ENCODE results near the gene IGF2BP3. TPM values are rescaled to one million over a fixed set of nuclear protein-coding genes. Genes with fewer than 3 reads are reported as not detected.

IGF2BP3 gene
- total RNA-seq, 1 donor from 2014 or later = 0.38 TPM

DNA sequence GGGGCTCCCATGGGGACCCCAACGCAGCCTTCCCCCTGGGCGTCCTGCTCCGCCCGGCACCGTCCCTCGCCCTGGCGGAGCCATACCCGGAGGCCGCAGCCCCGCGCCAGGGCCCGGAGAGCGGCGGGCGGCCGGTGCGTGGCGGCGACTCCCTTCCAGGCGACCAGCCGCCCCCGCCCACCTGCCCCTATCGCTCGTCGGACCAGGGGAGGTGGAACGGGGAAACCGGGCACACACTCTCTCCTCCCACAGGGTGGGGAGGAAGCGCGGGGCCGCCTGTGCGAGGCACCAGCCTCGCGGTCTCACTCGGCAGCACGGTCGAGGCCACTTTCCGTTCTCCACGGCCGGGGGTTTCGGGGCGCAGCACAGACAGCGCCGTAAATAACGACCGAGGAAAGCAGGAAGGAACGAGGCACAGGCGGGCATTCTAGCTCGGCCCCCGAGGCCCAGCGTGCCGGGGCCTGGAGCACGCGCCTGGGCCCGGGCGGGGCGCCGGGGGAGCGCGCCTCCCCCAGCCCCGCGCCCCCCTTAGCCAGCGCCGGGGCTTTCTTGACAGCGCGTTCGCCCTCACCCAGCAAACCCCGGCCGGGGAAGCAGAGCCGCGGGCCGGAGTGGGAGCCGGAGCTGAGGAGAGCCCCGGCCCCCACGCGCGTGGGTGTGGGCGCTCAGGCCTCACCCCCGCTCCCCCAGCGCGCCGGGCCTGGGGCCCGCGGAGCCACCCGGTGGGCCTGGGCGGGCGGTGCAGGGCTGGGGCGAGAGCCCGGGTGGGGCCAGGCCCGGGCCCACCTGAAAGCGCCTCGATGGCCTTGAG lies 936 bp downstream of the IGF2BP3 start:
- TF ChIP-seq, protein P1, sequence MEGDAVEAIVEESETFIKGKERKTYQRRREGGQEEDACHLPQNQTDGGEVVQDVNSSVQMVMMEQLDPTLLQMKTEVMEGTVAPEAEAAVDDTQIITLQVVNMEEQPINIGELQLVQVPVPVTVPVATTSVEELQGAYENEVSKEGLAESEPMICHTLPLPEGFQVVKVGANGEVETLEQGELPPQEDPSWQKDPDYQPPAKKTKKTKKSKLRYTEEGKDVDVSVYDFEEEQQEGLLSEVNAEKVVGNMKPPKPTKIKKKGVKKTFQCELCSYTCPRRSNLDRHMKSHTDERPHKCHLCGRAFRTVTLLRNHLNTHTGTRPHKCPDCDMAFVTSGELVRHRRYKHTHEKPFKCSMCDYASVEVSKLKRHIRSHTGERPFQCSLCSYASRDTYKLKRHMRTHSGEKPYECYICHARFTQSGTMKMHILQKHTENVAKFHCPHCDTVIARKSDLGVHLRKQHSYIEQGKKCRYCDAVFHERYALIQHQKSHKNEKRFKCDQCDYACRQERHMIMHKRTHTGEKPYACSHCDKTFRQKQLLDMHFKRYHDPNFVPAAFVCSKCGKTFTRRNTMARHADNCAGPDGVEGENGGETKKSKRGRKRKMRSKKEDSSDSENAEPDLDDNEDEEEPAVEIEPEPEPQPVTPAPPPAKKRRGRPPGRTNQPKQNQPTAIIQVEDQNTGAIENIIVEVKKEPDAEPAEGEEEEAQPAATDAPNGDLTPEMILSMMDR (IDR thresholded peaks at IDR 0.05; ENCODE audit: borderline replicate concordance) = no peak
- Histone ChIP-seq H3K9me3 (replicated peaks) (no peaks in the 10 kb centered on the region), H3K36me3 (no peaks in the 10 kb centered on the region), H3K27me3 (ENCODE audit: low read depth) (peaks cover 100% of the 10 kb centered on the region), H3K4me3 (peak overlapping the region; percentile 58), H3K4me1 (peaks cover 53% of the 10 kb centered on the region), H3K27ac (replicated peaks) (no peak overlapping the region)
- no peak for DNase-seq
- intact Hi-C loops (cut with micrococcal nuclease) = no loop called here

DNA sequence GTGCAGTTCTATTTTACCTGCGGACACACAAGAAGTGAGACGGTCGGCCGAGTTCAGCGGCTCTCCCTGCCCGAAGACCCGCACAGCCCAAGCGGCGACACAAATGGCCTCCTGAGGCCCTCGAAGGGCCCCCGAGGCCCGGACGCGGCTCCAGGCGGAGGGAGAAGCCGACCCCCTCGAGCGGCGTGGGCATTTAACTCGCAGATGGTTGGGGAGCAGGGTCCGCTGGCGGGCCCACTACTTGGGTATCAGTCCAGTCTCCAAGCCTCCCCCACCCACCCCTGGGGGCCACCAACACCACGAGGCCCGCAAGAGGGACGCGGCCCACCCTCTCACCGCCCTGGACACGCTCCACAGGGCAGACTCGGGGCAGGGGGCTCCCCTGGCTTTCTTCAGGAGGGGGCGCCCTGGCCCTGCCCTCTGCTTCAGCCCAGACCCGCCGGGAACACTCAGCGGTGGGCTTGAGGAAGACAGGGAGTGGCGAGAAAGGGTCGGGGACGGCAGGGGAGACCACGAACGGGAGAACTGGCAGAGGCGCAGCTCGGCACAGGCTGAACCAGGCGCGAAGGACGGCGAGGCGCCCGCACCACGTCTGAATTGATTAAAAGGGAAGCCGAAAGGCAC lies 1.7 kb downstream of the IGF2BP3 start:
- Histone ChIP-seq H3K27ac (replicated peaks) (no peak overlapping the region), H3K4me1 (peaks cover 46% of the 10 kb centered on the region), H3K4me3 (peak overlapping the region; percentile 58), H3K9me3 (replicated peaks) (no peaks in the 10 kb centered on the region), H3K36me3 (no peaks in the 10 kb centered on the region), H3K27me3 (ENCODE audit: low read depth) (peaks cover 100% of the 10 kb centered on the region)
- intact Hi-C loops (cut with micrococcal nuclease) = no loop called here
- TF ChIP-seq, protein P1 (IDR thresholded peaks at IDR 0.05; ENCODE audit: borderline replicate concordance) = no peak
- DNase-seq = no peak

DNA sequence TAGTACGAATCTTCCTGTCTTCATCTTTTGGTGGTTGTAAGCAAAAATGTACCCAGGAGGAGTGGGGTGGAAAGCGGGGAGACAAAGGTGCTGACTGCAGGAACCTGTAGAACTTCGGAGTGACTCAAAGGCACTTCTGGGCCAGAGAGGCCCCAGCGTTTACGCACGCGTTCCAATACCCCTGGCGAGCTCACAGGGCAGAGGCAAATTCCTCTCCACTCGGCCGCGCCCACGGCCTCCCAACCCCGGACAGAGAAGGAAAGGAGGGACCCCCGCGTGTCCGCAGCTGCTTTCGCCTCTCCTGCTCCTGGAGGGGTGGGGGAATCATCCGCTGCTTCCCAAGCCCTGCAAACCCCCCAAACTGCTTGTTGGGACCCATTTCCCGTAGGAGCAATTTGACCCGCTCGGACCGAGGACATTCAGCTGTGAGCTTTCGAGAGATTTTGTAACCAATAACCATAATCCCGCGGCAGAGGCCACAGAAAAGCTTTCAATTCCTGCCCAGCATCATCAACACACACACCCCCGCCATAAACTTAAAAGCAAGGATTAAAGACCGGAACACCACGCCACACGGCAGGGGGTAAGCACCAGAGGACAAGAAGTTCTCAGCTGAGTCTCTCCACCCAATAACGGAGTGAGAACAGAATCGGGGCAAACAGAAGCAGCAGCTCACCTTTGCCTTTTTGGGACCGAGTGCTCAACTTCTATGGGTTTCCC lies 2.3 kb downstream of the IGF2BP3 start:
- peaks cover 100% of the 10 kb centered on the region for H3K27me3 ChIP-seq (ENCODE audit: low read depth)
- no peak overlapping the region for H3K27ac ChIP-seq (replicated peaks)
- no peaks in the 10 kb centered on the region for H3K9me3 ChIP-seq (replicated peaks)
- peaks cover 43% of the 10 kb centered on the region for H3K4me1 ChIP-seq
- no peak for DNase-seq
- H3K4me3 ChIP-seq = peak overlapping the region; percentile 58
- H3K36me3 ChIP-seq = no peaks in the 10 kb centered on the region
- intact Hi-C loops (cut with micrococcal nuclease) = no loop called here
- TF ChIP-seq, protein P1 (IDR thresholded peaks at IDR 0.05; ENCODE audit: borderline replicate concordance) = no peak

DNA sequence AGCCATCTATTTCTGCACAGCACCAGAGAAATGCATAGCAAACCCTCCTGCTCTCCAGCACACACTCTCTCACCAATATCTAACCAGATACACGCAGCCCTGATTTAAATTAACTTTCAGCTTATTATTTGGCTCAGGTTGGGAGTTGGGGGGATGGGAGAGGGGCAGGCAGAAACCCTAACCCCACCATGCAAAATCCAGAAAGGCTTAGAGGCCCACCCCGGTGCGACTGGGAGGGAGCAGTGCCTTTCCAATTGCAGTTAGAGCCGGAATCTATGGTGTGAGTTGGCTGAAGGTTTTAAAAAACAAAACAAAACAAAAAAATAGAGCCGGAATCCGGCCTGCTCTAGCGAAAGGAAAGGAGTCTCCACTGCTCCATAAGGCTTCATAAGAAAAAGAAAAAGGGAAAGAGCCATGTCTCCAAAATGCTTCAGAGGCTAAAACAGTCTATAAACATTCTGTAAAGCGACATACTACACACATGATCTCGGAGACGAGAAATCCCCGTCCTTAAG lies 2.9 kb downstream of the IGF2BP3 start:
- Histone ChIP-seq H3K36me3 (no peaks in the 10 kb centered on the region), H3K4me3 (peak overlapping the region; percentile 58), H3K9me3 (replicated peaks) (no peaks in the 10 kb centered on the region), H3K4me1 (peaks cover 43% of the 10 kb centered on the region), H3K27me3 (ENCODE audit: low read depth) (peaks cover 100% of the 10 kb centered on the region), H3K27ac (replicated peaks) (no peak overlapping the region)
- DNase-seq = no peak
- TF ChIP-seq, protein P1 (IDR thresholded peaks at IDR 0.05; ENCODE audit: borderline replicate concordance) = no peak
- intact Hi-C loops (cut with micrococcal nuclease) = no loop called here

DNA sequence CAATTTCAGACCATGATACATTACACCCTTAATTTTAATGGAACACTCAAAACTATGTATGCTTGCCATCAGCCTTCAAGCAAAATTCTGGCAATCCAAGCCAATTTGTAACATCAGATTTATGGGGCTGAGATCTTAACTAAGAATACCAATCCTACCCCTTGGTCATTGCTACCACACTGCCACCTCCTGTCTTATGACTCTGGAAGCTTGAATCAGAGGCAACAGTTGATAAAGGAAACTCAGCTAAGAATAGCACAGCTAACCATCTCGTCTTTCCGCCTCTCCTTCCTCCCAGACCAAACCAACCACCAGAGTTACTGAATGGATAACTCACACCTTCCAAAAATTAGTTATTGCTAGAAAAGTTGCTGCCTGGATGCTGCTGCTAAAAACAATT lies 7.4 kb downstream of the IGF2BP3 start:
- Histone ChIP-seq H3K36me3 (no peaks in the 10 kb centered on the region), H3K9me3 (replicated peaks) (no peaks in the 10 kb centered on the region), H3K27me3 (ENCODE audit: low read depth) (peaks cover 100% of the 10 kb centered on the region), H3K4me3 (no peak overlapping the region), H3K4me1 (peaks cover 5% of the 10 kb centered on the region), H3K27ac (replicated peaks) (no peak overlapping the region)
- TF ChIP-seq, protein P1 (IDR thresholded peaks at IDR 0.05; ENCODE audit: borderline replicate concordance) = peak; percentile 56
- DNase-seq = no peak
- intact Hi-C loops (cut with micrococcal nuclease) = no loop called here
